NB4 (cell line): ENCODE data around the gene PHRF1.
"Not testable (repeated sequence)": the region's sequence is repeated elsewhere in the genome, so short reads cannot be mapped to it uniquely, and the experiment has no call there.

Experiments used
- TF ChIP-seq, protein P1 (sequence below): IDR thresholded peaks from one replicate; pipeline ENCODE4 v1.5.1; 2012; ENCODE audit warnings: low read depth, low read length
- TF ChIP-seq, protein P2 (sequence below): IDR thresholded peaks from 2 replicates; pipeline ENCODE4 v1.6.1; 2011; ENCODE audit warnings: low read depth, low read length

DNA sequence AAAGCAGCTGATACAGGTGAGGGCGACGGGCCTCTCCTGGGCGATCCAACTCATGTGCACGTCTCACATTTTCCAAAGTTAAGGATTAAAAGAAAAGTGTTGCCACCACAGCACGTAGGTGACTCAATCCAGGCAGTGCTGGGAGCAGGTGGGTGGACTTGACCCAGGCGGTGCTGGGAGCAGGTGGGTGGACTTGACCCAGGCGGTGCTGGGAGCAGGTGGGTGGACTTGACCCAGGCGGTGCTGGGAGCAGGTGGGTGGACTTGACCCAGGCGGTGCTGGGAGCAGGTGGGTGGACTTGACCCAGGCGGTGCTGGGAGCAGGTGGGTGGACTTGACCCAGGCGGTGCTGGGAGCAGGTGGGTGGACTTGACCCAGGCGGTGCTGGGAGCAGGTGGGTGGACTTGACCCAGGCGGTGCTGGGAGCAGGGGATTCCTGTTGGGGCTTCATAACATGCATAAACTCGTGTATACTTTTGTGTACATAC lies 71.4 kb downstream of the PHRF1 start:
- TF ChIP-seq, protein P1, sequence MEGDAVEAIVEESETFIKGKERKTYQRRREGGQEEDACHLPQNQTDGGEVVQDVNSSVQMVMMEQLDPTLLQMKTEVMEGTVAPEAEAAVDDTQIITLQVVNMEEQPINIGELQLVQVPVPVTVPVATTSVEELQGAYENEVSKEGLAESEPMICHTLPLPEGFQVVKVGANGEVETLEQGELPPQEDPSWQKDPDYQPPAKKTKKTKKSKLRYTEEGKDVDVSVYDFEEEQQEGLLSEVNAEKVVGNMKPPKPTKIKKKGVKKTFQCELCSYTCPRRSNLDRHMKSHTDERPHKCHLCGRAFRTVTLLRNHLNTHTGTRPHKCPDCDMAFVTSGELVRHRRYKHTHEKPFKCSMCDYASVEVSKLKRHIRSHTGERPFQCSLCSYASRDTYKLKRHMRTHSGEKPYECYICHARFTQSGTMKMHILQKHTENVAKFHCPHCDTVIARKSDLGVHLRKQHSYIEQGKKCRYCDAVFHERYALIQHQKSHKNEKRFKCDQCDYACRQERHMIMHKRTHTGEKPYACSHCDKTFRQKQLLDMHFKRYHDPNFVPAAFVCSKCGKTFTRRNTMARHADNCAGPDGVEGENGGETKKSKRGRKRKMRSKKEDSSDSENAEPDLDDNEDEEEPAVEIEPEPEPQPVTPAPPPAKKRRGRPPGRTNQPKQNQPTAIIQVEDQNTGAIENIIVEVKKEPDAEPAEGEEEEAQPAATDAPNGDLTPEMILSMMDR, result not testable (repeated sequence)
- TF ChIP-seq, protein P2, sequence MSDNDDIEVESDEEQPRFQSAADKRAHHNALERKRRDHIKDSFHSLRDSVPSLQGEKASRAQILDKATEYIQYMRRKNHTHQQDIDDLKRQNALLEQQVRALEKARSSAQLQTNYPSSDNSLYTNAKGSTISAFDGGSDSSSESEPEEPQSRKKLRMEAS, result not testable (repeated sequence)
